K562 (cell line): ENCODE measurements around the gene ENTPD6. TPM values are rescaled to one million over a fixed set of nuclear protein-coding genes. Genes with fewer than 3 reads are reported as not detected.
A peak's percentile ranks its signal among the peaks of the same experiment; 100 is the strongest.

Source experiments
- ATAC-seq: fragments of 200-7000 bp; cut with Tn5 transposase; 3 replicates; pipeline ENCODE4 v1.9.1; 2020; ENCODE audit warnings: moderate library complexity
- BruUV-seq: library from RNA; stranded (reverse); fragments of 400-500 nt; replicated peaks from 2 replicates; lab custom pipeline; 2021; lab: Mats Ljungman, UMichigan
- CTCF ChIA-PET: fragments of 300-600 bp; formaldehyde crosslinking; extraction: SDS; loops from one replicate; lab custom pipeline; 2021; ENCODE audit warnings: low intra/inter-chr PET ratio; lab: Yijun Ruan, JAX
- POLR2A ChIA-PET: fragments of 300-600, 350-650 bp; sonication (Branson Sonifier 250); formaldehyde crosslinking; extraction: SDS; loops from one replicate; lab custom pipeline; 2021; ENCODE audit warnings: antibody characterized with exemption, inconsistent platforms; lab: Yijun Ruan, JAX
- DNase-seq, 4 experiments: peaks; one replicate each; pipeline versions ENCODE4 v3.0.0 to v3.0.0-alpha.2; 2011 to 2018; ENCODE audit warnings: low spot score in 3 of 4, mixed read lengths in 3 of 4; ENCODE audit errors: extremely low read depth in 1 of 4
- FAIRE-seq: peaks from 2 replicates; lab custom pipeline; 2011; peaks lifted over from hg19 to GRCh38; lab: Jason Lieb, UNC
- H2AFZ ChIP-seq: 2 replicates; pipeline ENCODE4 v1.6.0; 2011; ENCODE audit warnings: low read depth, low read length, control low read depth, inconsistent platforms
- H3K27ac ChIP-seq: fragments of 200-600 bp; 3 replicates; pipeline ENCODE4 v1.8.0; 2011; ENCODE audit warnings: low read depth, mild to moderate bottlenecking, control low read depth, inconsistent platforms, low read length, moderate library complexity, mixed read lengths; ENCODE audit errors: extremely low read depth
- H3K27me3 ChIP-seq, 2 experiments: fragments of 300-600 bp in 1 of 2; 2 replicates in 1 of 2; 3 replicates in 1 of 2; pipeline versions ENCODE4 v1.6.0 to v1.8.0; 2011; ENCODE audit warnings: inconsistent platforms in 2 of 2, low read length in 2 of 2, mild to moderate bottlenecking in 1 of 2, mixed read lengths in 1 of 2, moderate library complexity in 1 of 2; ENCODE audit not compliant: control insufficient read depth in 2 of 2, insufficient read depth in 2 of 2
- H3K36me3 ChIP-seq: fragments of 300-600 bp; 3 replicates; pipeline ENCODE4 v1.8.0; 2011; ENCODE audit warnings: mild to moderate bottlenecking, low read length, inconsistent platforms; ENCODE audit not compliant: control insufficient read depth, insufficient read depth
- H3K4me1 ChIP-seq, 2 experiments: fragments of 200-600 bp in 1 of 2; replicated peaks in 1 of 2; 2 replicates in 1 of 2; 3 replicates in 1 of 2; pipeline versions ENCODE4 v1.5.1 to v1.8.0; 2011; ENCODE audit warnings: inconsistent platforms in 2 of 2, low read length in 2 of 2, mild to moderate bottlenecking in 1 of 2, mixed read lengths in 1 of 2, moderate library complexity in 1 of 2; ENCODE audit not compliant: control insufficient read depth in 2 of 2, insufficient read depth in 2 of 2
- H3K4me2 ChIP-seq: 2 replicates; pipeline ENCODE4 v1.6.1; 2011; ENCODE audit warnings: low read length, control low read depth, inconsistent platforms, mixed read lengths; ENCODE audit not compliant: insufficient read depth
- H3K4me3 ChIP-seq: fragments of 200-600 bp; sonication (generic), shearing (Covaris generic); 2 replicates; pipeline ENCODE4 v1.5.1; 2016; ENCODE audit warnings: control low read depth, inconsistent platforms
- H3K79me2 ChIP-seq: fragments of 200-600 bp; 3 replicates; pipeline ENCODE4 v1.8.0; 2011; ENCODE audit warnings: low read length, inconsistent platforms; ENCODE audit not compliant: control insufficient read depth, insufficient read depth
- H3K9ac ChIP-seq, 2 experiments: 2 replicates each; pipeline versions ENCODE4 v1.6.0 to v1.6.1; 2011; ENCODE audit warnings: low read depth in 2 of 2, low read length in 2 of 2, control low read depth in 1 of 2, inconsistent platforms in 1 of 2, mild to moderate bottlenecking in 1 of 2, mixed read lengths in 1 of 2; ENCODE audit not compliant: insufficient read depth in 1 of 2
- H3K9me1 ChIP-seq: one replicate; pipeline ENCODE4 v1.6.0; 2011; ENCODE audit warnings: inconsistent platforms, mild to moderate bottlenecking, low read length, moderate library complexity; ENCODE audit not compliant: control insufficient read depth, insufficient read depth
- H3K9me3 ChIP-seq: replicated peaks from 2 replicates; pipeline ENCODE4 v1.5.1; 2011; ENCODE audit warnings: low read depth, low read length, inconsistent platforms; ENCODE audit not compliant: control insufficient read depth, insufficient read depth
- H4K20me1 ChIP-seq: replicated peaks from 2 replicates; pipeline ENCODE4 v1.6.1; 2011; ENCODE audit warnings: low read length, inconsistent platforms, mixed read lengths; ENCODE audit not compliant: control insufficient read depth, insufficient read depth
- FUS ChIP-seq: fragments of 200-400 bp; formaldehyde crosslinking; optimal IDR thresholded peaks from 2 replicates; pipeline ENCODE3; 2017; ENCODE audit warnings: low read depth, low read length
- LARP7 ChIP-seq: fragments of 450-650 bp; IDR thresholded peaks from 2 replicates; pipeline ENCODE4 v1.6.1; 2016
- POLR2G ChIP-seq: fragments of 200-400 bp; formaldehyde crosslinking; IDR thresholded peaks from 2 replicates; pipeline ENCODE4 v1.6.1; 2017; ENCODE audit warnings: low read depth, mild to moderate bottlenecking, antibody characterized with exemption, low read length, moderate library complexity
- WGBS: fragments of 100-300 bp; shearing (Covaris generic); methylation state at CpG from one replicate; pipeline ENCODE4 v1.1.6; 2016; ENCODE audit warnings: low coverage, mixed read lengths; ENCODE audit not compliant: insufficient coverage; ENCODE audit errors: missing lambda C conversion rate; 5-methylcytosine and 5-hydroxymethylcytosine counted together
- in situ Hi-C: fragments of 300-500 bp; cut with MboI; formaldehyde crosslinking; loops from 4 replicates; pipeline ENCODE4 v1.15.0; 2018; ENCODE audit warnings: inconsistent platforms, mixed read lengths
- intact Hi-C: fragments of 100-400 bp; cut with micrococcal nuclease; formaldehyde crosslinking; loops from 2 replicates; pipeline ENCODE4 v1.14.2; 2022
- polyA plus RNA-seq, 8 experiments: library from polyadenylated mRNA; depleted of rRNA in 4 of 8; stranded (reverse) in 5 of 8; unstranded in 3 of 8; fragments of >200 nt; fragmentation: Nextera tagmentation in 2 of 8; fragmentation: Illumina TruSeq in 1 of 8; extraction: Ambion mirVana in 2 of 8; extraction: Trizol in 1 of 8; gene quantifications; 2 replicates each; pipeline versions ENCODE4 v1.2.1 to v1.2.3, GENCODE V29; 2011 to 2014; ENCODE audit warnings: inconsistent platforms in 1 of 8, missing spikeins in 1 of 8
- small RNA-seq: library from RNA; depleted of rRNA; stranded (forward); fragments of <200 nt; gene quantifications from one replicate; pipeline ENCODE3, GENCODE V24; 2014
- total RNA-seq, 7 experiments: library from RNA; depleted of rRNA in 6 of 7; stranded (reverse); fragments of >200 nt in 6 of 7; fragmentation: Illumina TruSeq in 2 of 7; extraction: Trizol in 2 of 7; gene quantifications; 2 replicates each; pipeline versions ENCODE4 v1.2.1 to v1.2.3, GENCODE V29; 2011 to 2021; ENCODE audit warnings: low replicate concordance in 1 of 7

The ENTPD6 gene
- total and polyA plus RNA-seq, 9 of the 15 experiments (the other 6 are each of a cell fraction or from before 2014, with no cell fraction given), result 0.82 to 36.8 (median 22.4) TPM

DNA sequence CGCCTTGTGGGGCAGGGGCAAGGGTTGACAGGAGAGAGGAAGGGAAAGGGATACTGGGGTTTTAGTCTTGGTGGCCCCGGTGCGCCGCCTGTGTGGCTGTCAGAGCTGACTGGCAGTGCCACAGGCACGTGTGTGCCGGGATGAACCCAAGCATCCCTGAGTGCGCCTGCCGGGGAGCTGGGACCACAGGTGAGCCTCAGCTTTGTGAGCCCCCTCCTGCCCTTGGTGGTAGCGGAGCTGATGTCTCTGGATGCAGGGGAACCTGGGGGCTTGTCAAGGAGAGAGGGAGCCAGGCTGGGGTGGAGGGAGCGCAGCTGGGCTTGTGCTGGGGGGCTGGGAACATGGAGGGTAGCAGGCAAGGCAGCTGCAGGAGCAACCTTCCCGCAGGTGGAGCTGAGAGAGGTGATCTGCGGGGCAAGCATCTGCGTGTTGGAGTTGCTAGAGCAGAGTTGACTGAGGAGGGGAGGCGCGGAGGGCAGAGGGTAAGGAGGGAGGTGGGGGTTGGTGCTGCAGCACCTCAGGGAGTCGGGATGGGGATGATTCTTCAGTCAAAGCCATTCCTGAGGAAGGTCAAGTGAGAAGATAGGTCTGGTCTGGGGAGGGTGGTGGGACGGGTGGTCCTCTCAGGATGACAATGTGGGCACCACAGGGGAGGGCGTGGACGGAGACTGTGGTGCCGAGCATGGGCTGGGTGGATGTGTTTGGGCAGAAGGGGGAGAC, 80.5 kb downstream of the ENTPD6 start:
- Histone ChIP-seq H3K9me3 (no peaks in the 10 kb centered on the region), H3K27me3 (no peaks in the 10 kb centered on the region), H4K20me1 (no peaks in the 10 kb centered on the region), H3K27ac (no peak overlapping the region), H3K4me3 (no peak overlapping the region), H3K9ac (no peak overlapping the region), H2AFZ (no peak overlapping the region), H3K36me3 (peaks cover 13% of the 10 kb centered on the region; the same call in 1 of the 3 replicates), H3K79me2 (no peaks in the 10 kb centered on the region), H3K9me1 (no peaks in the 10 kb centered on the region), H3K4me2 (no peak overlapping the region), H3K4me1 (no peaks in the 10 kb centered on the region)
- ChIA-PET CTCF (no interaction called here), POLR2A (no interaction called here)
- BruUV-seq, result no TSS peak
- no peak for ATAC-seq
- in situ Hi-C loops, result no loop called here
- intact Hi-C loops, result no loop called here
- DNase-seq, result no peak
- FAIRE-seq, result no peak
- 68% methylated on average over 7 of the region's 20 CpGs for WGBS
- TF ChIP-seq FUS, result no peak
- TF ChIP-seq LARP7, result no peak
- TF ChIP-seq POLR2G, result peak; percentile 42

Small RNA genes within 50 kb of the gene (small RNA-seq; reads per million reads assigned to genes)
- gene AL035252.4 (not detected), gene AL121772.2 (not detected), gene RF00019 (not detected)

Other genes starting within 250 kb of the ENTPD6 start
- not detected in 2 replicates for gene CST7, start 246.4 kb upstream of the ENTPD6 start, total RNA-seq (2014; rRNA removed)
- gene CST7, start 246.4 kb upstream of the ENTPD6 start, total RNA-seq (2014; rRNA removed; fragmentation: Illumina TruSeq; extraction: Trizol), result not detected in 2 replicates
- 0.19 TPM in 1 of 2 replicates, not detected in the other for gene CST7, start 246.4 kb upstream of the ENTPD6 start, total RNA-seq (2015; rRNA removed; fragmentation: Illumina TruSeq; extraction: Trizol)
- gene CST7, start 246.4 kb upstream of the ENTPD6 start, total RNA-seq (2021), result not detected in 2 replicates
- gene CST7, start 246.4 kb upstream of the ENTPD6 start, polyA plus RNA-seq (2011; rRNA removed), result not detected in 2 replicates
- not detected in 2 replicates for gene CST7, start 246.4 kb upstream of the ENTPD6 start, polyA plus RNA-seq (2014; fragmentation: Illumina TruSeq; extraction: Trizol)
- not detected for gene CST7, start 246.4 kb upstream of the ENTPD6 start, polyA plus RNA-seq (2014; fragmentation: Nextera tagmentation; extraction: Ambion mirVana)
- gene CST7, start 246.4 kb upstream of the ENTPD6 start, polyA plus RNA-seq (2014; rRNA removed), result 0.23 TPM in 1 of 2 replicates, not detected in the other
- 14.4 and 16.5 TPM in 2 replicates for gene APMAP, start 203.0 kb upstream of the ENTPD6 start, total RNA-seq (2014; rRNA removed)
- 13.0 and 14.1 TPM in 2 replicates for gene APMAP, start 203.0 kb upstream of the ENTPD6 start, total RNA-seq (2014; rRNA removed; fragmentation: Illumina TruSeq; extraction: Trizol)
- 14.8 and 15.2 TPM in 2 replicates for gene APMAP, start 203.0 kb upstream of the ENTPD6 start, total RNA-seq (2015; rRNA removed; fragmentation: Illumina TruSeq; extraction: Trizol)
- gene APMAP, start 203.0 kb upstream of the ENTPD6 start, total RNA-seq (2021), result 15.9 and 17.8 TPM in 2 replicates
- gene APMAP, start 203.0 kb upstream of the ENTPD6 start, polyA plus RNA-seq (2011; rRNA removed), result 13.6 and 18.0 TPM in 2 replicates
- gene APMAP, start 203.0 kb upstream of the ENTPD6 start, polyA plus RNA-seq (2014; fragmentation: Illumina TruSeq; extraction: Trizol), result 14.9 and 15.3 TPM in 2 replicates
- 1 to 10 TPM; 6.7 to 8.8 TPM for gene APMAP, start 203.0 kb upstream of the ENTPD6 start, polyA plus RNA-seq (2014; fragmentation: Nextera tagmentation; extraction: Ambion mirVana)
- 18.2 and 21.8 TPM in 2 replicates for gene APMAP, start 203.0 kb upstream of the ENTPD6 start, polyA plus RNA-seq (2014; rRNA removed)
- 0.04 and 0.23 TPM in 2 replicates for gene ACSS1, start 137.6 kb upstream of the ENTPD6 start, total RNA-seq (2014; rRNA removed)
- 0.07 TPM in 1 of 2 replicates, not detected in the other for gene ACSS1, start 137.6 kb upstream of the ENTPD6 start, total RNA-seq (2014; rRNA removed; fragmentation: Illumina TruSeq; extraction: Trizol)
- gene ACSS1, start 137.6 kb upstream of the ENTPD6 start, total RNA-seq (2015; rRNA removed; fragmentation: Illumina TruSeq; extraction: Trizol), result not detected in 2 replicates
- gene ACSS1, start 137.6 kb upstream of the ENTPD6 start, total RNA-seq (2021), result 0.38 and 0.67 TPM in 2 replicates
- 0.30 and 2.1 TPM in 2 replicates for gene ACSS1, start 137.6 kb upstream of the ENTPD6 start, polyA plus RNA-seq (2011; rRNA removed)
- 0.21 and 0.25 TPM in 2 replicates for gene ACSS1, start 137.6 kb upstream of the ENTPD6 start, polyA plus RNA-seq (2014; fragmentation: Illumina TruSeq; extraction: Trizol)
- gene ACSS1, start 137.6 kb upstream of the ENTPD6 start, polyA plus RNA-seq (2014; fragmentation: Nextera tagmentation; extraction: Ambion mirVana), result not detected
- gene ACSS1, start 137.6 kb upstream of the ENTPD6 start, polyA plus RNA-seq (2014; rRNA removed), result 0.23 and 0.28 TPM in 2 replicates
- not detected in 2 replicates for gene VSX1, start 113.6 kb upstream of the ENTPD6 start, total RNA-seq (2014; rRNA removed)
- not detected in 2 replicates for gene VSX1, start 113.6 kb upstream of the ENTPD6 start, total RNA-seq (2014; rRNA removed; fragmentation: Illumina TruSeq; extraction: Trizol)
- not detected in 2 replicates for gene VSX1, start 113.6 kb upstream of the ENTPD6 start, total RNA-seq (2015; rRNA removed; fragmentation: Illumina TruSeq; extraction: Trizol)
- not detected in 2 replicates for gene VSX1, start 113.6 kb upstream of the ENTPD6 start, total RNA-seq (2021)
- gene VSX1, start 113.6 kb upstream of the ENTPD6 start, polyA plus RNA-seq (2011; rRNA removed), result not detected in 2 replicates
- gene VSX1, start 113.6 kb upstream of the ENTPD6 start, polyA plus RNA-seq (2014; fragmentation: Illumina TruSeq; extraction: Trizol), result not detected in 2 replicates
- not detected for gene VSX1, start 113.6 kb upstream of the ENTPD6 start, polyA plus RNA-seq (2014; fragmentation: Nextera tagmentation; extraction: Ambion mirVana)
- gene VSX1, start 113.6 kb upstream of the ENTPD6 start, polyA plus RNA-seq (2014; rRNA removed), result not detected in 2 replicates
- 12.4 and 13.0 TPM in 2 replicates for gene PYGB, start 52.4 kb downstream of the ENTPD6 start, total RNA-seq (2014; rRNA removed)
- gene PYGB, start 52.4 kb downstream of the ENTPD6 start, total RNA-seq (2014; rRNA removed; fragmentation: Illumina TruSeq; extraction: Trizol), result 4.1 and 4.7 TPM in 2 replicates
- gene PYGB, start 52.4 kb downstream of the ENTPD6 start, total RNA-seq (2015; rRNA removed; fragmentation: Illumina TruSeq; extraction: Trizol), result 9.8 and 10.8 TPM in 2 replicates
- gene PYGB, start 52.4 kb downstream of the ENTPD6 start, total RNA-seq (2021), result 16.1 and 18.0 TPM in 2 replicates
- 7.3 and 8.2 TPM in 2 replicates for gene PYGB, start 52.4 kb downstream of the ENTPD6 start, polyA plus RNA-seq (2011; rRNA removed)
- gene PYGB, start 52.4 kb downstream of the ENTPD6 start, polyA plus RNA-seq (2014; fragmentation: Illumina TruSeq; extraction: Trizol), result 10.2 and 11.3 TPM in 2 replicates
- gene PYGB, start 52.4 kb downstream of the ENTPD6 start, polyA plus RNA-seq (2014; fragmentation: Nextera tagmentation; extraction: Ambion mirVana), result under 1 TPM; 0.34 to 0.46 TPM
- gene PYGB, start 52.4 kb downstream of the ENTPD6 start, polyA plus RNA-seq (2014; rRNA removed), result 12.3 and 16.0 TPM in 2 replicates
- 9.1 and 11.5 TPM in 2 replicates for gene ABHD12, start 195.1 kb downstream of the ENTPD6 start, total RNA-seq (2014; rRNA removed)
- 7.8 and 8.0 TPM in 2 replicates for gene ABHD12, start 195.1 kb downstream of the ENTPD6 start, total RNA-seq (2014; rRNA removed; fragmentation: Illumina TruSeq; extraction: Trizol)
- gene ABHD12, start 195.1 kb downstream of the ENTPD6 start, total RNA-seq (2015; rRNA removed; fragmentation: Illumina TruSeq; extraction: Trizol), result 10.6 TPM in 2 replicates
- 15.1 and 15.6 TPM in 2 replicates for gene ABHD12, start 195.1 kb downstream of the ENTPD6 start, total RNA-seq (2021)
- gene ABHD12, start 195.1 kb downstream of the ENTPD6 start, polyA plus RNA-seq (2011; rRNA removed), result 6.2 and 7.7 TPM in 2 replicates
- gene ABHD12, start 195.1 kb downstream of the ENTPD6 start, polyA plus RNA-seq (2014; fragmentation: Illumina TruSeq; extraction: Trizol), result 12.0 and 15.3 TPM in 2 replicates
- 1 to 10 TPM in 1 of 2 experiments, under 1 TPM in 1; 0.65 to 1.2 TPM for gene ABHD12, start 195.1 kb downstream of the ENTPD6 start, polyA plus RNA-seq (2014; fragmentation: Nextera tagmentation; extraction: Ambion mirVana)
- gene ABHD12, start 195.1 kb downstream of the ENTPD6 start, polyA plus RNA-seq (2014; rRNA removed), result 9.8 and 10.7 TPM in 2 replicates
- 19.5 and 20.9 TPM in 2 replicates for gene GINS1, start 212.0 kb downstream of the ENTPD6 start, total RNA-seq (2014; rRNA removed)
- gene GINS1, start 212.0 kb downstream of the ENTPD6 start, total RNA-seq (2014; rRNA removed; fragmentation: Illumina TruSeq; extraction: Trizol), result 26.9 and 29.7 TPM in 2 replicates
- gene GINS1, start 212.0 kb downstream of the ENTPD6 start, total RNA-seq (2015; rRNA removed; fragmentation: Illumina TruSeq; extraction: Trizol), result 23.5 and 24.1 TPM in 2 replicates
- 31.8 TPM in 2 replicates for gene GINS1, start 212.0 kb downstream of the ENTPD6 start, total RNA-seq (2021)
- 19.0 and 27.3 TPM in 2 replicates for gene GINS1, start 212.0 kb downstream of the ENTPD6 start, polyA plus RNA-seq (2011; rRNA removed)
- gene GINS1, start 212.0 kb downstream of the ENTPD6 start, polyA plus RNA-seq (2014; fragmentation: Illumina TruSeq; extraction: Trizol), result 19.2 and 22.8 TPM in 2 replicates
- 10 to 100 TPM; 13.1 to 25.8 TPM for gene GINS1, start 212.0 kb downstream of the ENTPD6 start, polyA plus RNA-seq (2014; fragmentation: Nextera tagmentation; extraction: Ambion mirVana)
- gene GINS1, start 212.0 kb downstream of the ENTPD6 start, polyA plus RNA-seq (2014; rRNA removed), result 21.1 and 26.6 TPM in 2 replicates